Ovary (tissue), 9 donors: Measurements from ENCODE around the gene HDAC11. TPM values are rescaled to one million over a fixed set of nuclear protein-coding genes. Genes with fewer than 3 reads are reported as not detected.

Experiments used
- DNase-seq, 5 donors: peaks; one replicate each; pipeline ENCODE4 v3.0.0-alpha.2; 2019 to 2020
- H3K27ac ChIP-seq, 2 donors: fragments of 200-600 bp; one replicate each; pipeline versions ENCODE4 v1.5.1 to v1.8.0; 2019 to 2022
- H3K27me3 ChIP-seq: fragments of 200-600 bp; one replicate; pipeline ENCODE4 v1.8.0; 2022
- H3K36me3 ChIP-seq: fragments of 200-600 bp; sonication (generic); one replicate; pipeline ENCODE4 v1.5.1; 2019
- H3K4me1 ChIP-seq: one replicate; pipeline ENCODE4 v1.8.1; 2013; ENCODE audit warnings: mild to moderate bottlenecking, moderate library complexity; ENCODE audit not compliant: insufficient read depth
- H3K4me3 ChIP-seq: fragments of 200-600 bp; sonication (generic); one replicate; pipeline ENCODE4 v1.5.1; 2017
- H3K9me3 ChIP-seq, 2 donors: fragments of 200-600 bp in 1 of 2; sonication (generic) in 1 of 2; one replicate each; pipeline versions ENCODE4 v1.5.1 to v1.8.1; 2013 to 2019; ENCODE audit warnings: mild to moderate bottlenecking in 1 of 2, moderate library complexity in 1 of 2
- EP300 ChIP-seq: sonication (generic); formaldehyde crosslinking; IDR thresholded peaks from one replicate; pipeline ENCODE4 v1.6.1; 2017; ENCODE audit warnings: antibody characterized with exemption
- POLR2A ChIP-seq: fragments of 450-650 bp; IDR thresholded peaks from one replicate; pipeline ENCODE4 v1.6.1; 2017; ENCODE audit warnings: antibody characterized with exemption, mild to moderate bottlenecking, moderate library complexity
- WGBS, 3 donors: extraction: QIAGEN DNeasy Blood & Tissue Kit in 1 of 3; methylation state at CpG; one replicate each; pipeline versions ENCODE4 v1.1.5 to v1.1.7; 2013 to 2017; 5-methylcytosine and 5-hydroxymethylcytosine counted together
- intact Hi-C, 4 donors: fragments of 100-400 bp; cut with DNase I; formaldehyde crosslinking; loops; one replicate each; pipeline versions ENCODE4 v1.11.0 to v1.15.1; 2022 to 2023
- polyA plus RNA-seq, 2 donors: library from polyadenylated mRNA; stranded (reverse); fragments of 200-250 nt in 1 of 2; fragments of 350-450 nt in 1 of 2; fragmentation: Illumina TruSeq in 1 of 2; extraction: RNeasy Lipid Tissue Mini Kit (QIAGEN cat#74804) in 1 of 2; gene quantifications; one replicate each; pipeline ENCODE4 v1.2.3, GENCODE V29; 2013 to 2014
- total RNA-seq, 7 donors: library from RNA; depleted of rRNA in 2 of 7; stranded (reverse); fragments of >200 nt in 2 of 7; fragmentation: NEBNext Ultra II Directional in 3 of 7; extraction: Animal tissue kit (Norgen Biotek cat#: 25700) in 3 of 7; gene quantifications; one replicate each; pipeline versions ENCODE4 v1.1.0 to v1.2.4, GENCODE V29; 2016 to 2023
- TF ChIP-seq, protein P1 (sequence below), 3 donors: fragments of 450-650 bp in 2 of 3; fragments of 200-600 bp in 1 of 3; IDR thresholded peaks; one replicate each; pipeline versions ENCODE4 v1.5.1 to v1.8.0; 2016 to 2022; ENCODE audit warnings: antibody characterized with exemption in 3 of 3, mild to moderate bottlenecking in 1 of 3
- donor health status: DM: no; HTN: no; CAD: no; lungs with moderate emphysema.
- donor health status: DM: no; HTN: no; CAD: no.
- donor health status: Bipolar disorder and iron deficiency.
- donor health status: DM: yes; HTN: yes; CAD: no.
- donor health status: DM: no; HTN: no; CAD: no.
- donor health status: DM: yes; HTN: yes; CAD: no.

The HDAC11 gene
- total and polyA plus RNA-seq, 9 donors = 6.4 to 27.1 (median 19.6) TPM

DNA sequence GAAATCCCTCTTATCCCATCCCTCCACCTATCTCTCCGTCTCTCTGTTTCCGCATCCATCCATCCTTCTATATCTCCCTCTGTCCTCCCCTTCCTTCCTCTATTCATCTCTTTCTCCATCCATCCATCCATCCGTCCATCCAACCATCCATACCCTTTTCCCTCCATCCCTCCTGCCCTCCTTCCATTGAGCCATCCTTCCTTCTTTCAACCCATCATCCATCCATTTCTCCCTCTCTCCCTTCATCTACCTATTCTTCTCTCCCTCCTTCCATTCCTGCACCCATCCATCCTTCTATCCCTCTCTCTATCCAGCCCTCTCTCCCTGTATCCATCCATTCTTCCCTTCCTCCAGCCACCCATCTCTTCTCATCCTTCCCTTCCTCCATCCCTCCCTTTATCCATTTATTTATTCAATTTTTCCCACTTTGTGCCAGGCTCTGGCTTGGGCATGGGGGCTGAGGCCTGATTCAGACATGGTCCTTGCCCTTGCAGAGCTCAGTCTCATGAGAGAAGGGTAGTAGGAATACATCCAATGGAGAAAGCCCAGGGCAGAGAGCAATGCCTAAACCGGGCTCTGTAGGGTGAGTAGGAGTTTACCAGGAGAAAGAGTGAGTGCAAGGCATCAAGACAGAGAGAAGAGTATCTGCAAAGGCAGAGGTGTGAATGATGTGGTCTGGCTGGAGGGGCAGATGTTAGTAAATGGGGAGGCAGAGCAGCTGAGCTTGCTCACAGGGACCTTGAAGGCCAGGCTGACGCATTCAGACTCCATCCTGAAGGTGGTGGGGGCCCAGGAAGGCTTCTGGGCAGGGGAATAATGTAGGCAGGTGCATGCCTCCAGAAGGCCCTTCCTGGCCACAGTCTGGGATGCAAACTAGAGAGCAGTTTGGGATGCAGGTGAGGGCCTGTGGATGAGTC lies 49.3 kb downstream of the HDAC11 start:
- Histone ChIP-seq H3K9me3 (no peaks in the 10 kb centered on the region), H3K27ac (no peak overlapping the region), H3K27me3 (no peaks in the 10 kb centered on the region), H3K4me3 (no peak overlapping the region), H3K4me1 (no peaks in the 10 kb centered on the region), H3K36me3 (no peaks in the 10 kb centered on the region)
- intact Hi-C loops = no loop called here
- DNase-seq = no peak
- TF ChIP-seq POLR2A (no peak), EP300 (no peak)
- TF ChIP-seq, protein P1, sequence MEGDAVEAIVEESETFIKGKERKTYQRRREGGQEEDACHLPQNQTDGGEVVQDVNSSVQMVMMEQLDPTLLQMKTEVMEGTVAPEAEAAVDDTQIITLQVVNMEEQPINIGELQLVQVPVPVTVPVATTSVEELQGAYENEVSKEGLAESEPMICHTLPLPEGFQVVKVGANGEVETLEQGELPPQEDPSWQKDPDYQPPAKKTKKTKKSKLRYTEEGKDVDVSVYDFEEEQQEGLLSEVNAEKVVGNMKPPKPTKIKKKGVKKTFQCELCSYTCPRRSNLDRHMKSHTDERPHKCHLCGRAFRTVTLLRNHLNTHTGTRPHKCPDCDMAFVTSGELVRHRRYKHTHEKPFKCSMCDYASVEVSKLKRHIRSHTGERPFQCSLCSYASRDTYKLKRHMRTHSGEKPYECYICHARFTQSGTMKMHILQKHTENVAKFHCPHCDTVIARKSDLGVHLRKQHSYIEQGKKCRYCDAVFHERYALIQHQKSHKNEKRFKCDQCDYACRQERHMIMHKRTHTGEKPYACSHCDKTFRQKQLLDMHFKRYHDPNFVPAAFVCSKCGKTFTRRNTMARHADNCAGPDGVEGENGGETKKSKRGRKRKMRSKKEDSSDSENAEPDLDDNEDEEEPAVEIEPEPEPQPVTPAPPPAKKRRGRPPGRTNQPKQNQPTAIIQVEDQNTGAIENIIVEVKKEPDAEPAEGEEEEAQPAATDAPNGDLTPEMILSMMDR (IDR thresholded peaks at IDR 0.05) = no peak
- WGBS, 3 donors = 79 to 84% (median 80%) methylated on average over 5 of the region's 5 CpGs

DNA sequence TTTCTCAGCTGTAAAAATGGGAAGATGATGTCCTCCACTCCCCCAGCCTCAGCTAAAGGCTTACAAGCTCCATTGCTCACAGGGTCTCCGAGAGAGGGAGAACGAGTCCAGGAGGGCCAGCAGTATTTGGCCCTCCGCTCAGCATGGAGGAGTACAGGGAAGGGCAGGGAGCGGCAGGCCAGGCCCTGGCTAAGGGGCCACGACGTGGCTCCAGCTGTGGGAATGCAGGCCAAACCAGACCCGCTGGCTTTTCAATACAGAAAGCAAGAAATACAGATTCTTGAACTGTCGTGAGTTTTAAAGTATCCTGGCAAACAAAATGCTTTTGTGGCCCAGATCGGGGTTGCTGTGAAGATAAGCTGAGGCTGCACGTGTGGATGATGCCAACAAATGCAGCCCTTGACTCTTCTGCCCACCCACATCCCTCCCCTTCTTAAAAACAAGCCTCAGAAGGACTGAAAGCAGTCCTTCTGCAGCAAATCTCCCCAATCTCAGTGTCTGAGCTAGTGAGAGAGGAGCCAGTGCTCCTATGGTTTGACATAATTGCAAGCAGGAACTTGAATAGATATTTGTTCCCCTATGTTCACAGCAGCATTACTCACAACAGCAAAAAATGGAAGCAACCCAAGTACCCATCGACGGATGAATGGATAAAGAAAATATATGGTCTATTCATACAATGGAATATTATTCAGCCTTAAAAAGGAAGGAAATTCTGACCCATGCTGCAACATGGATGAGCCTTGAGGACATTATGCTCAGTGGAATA lies 50.3 kb downstream of the HDAC11 start:
- H3K4me1 ChIP-seq = no peaks in the 10 kb centered on the region
- H3K9me3 ChIP-seq = no peaks in the 10 kb centered on the region
- DNase-seq = no peak
- H3K4me3 ChIP-seq = no peak overlapping the region
- WGBS, 3 donors = 38 to 65% (median 56%) methylated on average over 12 of the region's 12 CpGs
- no peak overlapping the region for H3K27ac ChIP-seq
- intact Hi-C loops = no loop called here
- H3K27me3 ChIP-seq = no peaks in the 10 kb centered on the region
- no peaks in the 10 kb centered on the region for H3K36me3 ChIP-seq
- TF ChIP-seq, protein P1 (IDR thresholded peaks at IDR 0.05) = no peak
- no peak for TF ChIP-seq POLR2A
- TF ChIP-seq EP300 = no peak

DNA sequence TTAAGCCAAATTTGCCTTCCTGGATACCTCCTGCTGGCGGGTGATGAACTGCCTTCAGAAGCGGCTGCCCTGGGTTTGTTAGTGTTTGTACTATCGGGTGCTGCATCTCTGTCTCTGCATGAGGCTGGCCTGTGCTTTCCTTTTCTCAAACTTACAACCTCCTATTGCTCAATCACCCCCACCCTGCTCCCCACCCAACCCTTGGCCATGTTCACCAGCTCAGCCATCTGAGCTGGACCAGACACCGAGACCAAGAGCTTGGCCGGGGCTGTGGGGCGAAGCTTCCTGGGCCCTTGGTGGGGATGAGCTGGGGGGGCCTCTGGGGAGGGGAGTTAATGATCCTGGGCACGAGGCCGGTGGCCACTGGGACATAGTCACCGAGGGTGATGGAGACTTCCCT lies 52.0 kb downstream of the HDAC11 start:
- DNase-seq = no peak
- intact Hi-C loops = no loop called here
- Histone ChIP-seq H3K4me1 (no peaks in the 10 kb centered on the region), H3K9me3 (no peaks in the 10 kb centered on the region), H3K27me3 (no peaks in the 10 kb centered on the region), H3K36me3 (no peaks in the 10 kb centered on the region), H3K27ac (no peak overlapping the region), H3K4me3 (no peak overlapping the region)
- WGBS, 3 donors = 69 to 79% (median 77%) methylated on average over 9 of the region's 9 CpGs
- TF ChIP-seq, protein P1 (IDR thresholded peaks at IDR 0.05) = no peak
- TF ChIP-seq EP300 = no peak
- no peak for TF ChIP-seq POLR2A

DNA sequence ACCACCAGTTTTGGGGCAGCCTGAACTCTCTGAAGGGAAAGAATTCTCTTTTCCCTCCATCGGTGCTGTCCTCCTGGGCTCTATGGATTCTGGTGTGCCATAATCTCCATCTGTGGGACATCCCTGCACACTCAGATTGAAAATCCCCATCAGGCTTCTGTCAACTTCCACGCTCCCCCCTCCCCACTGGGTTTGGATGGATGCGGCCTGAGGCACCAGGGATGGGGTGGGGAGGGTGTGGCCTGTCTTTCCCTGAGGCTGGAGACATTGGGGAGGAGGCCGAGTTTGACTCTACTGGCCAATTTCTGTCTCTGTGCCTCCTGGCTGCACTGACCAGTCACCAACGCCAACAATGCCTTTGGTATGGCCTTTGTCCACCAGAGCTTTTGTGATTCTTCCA lies 52.5 kb downstream of the HDAC11 start:
- intact Hi-C loops = no loop called here
- Histone ChIP-seq H3K27me3 (no peaks in the 10 kb centered on the region), H3K27ac (no peak overlapping the region), H3K9me3 (no peaks in the 10 kb centered on the region), H3K4me1 (no peaks in the 10 kb centered on the region), H3K4me3 (no peak overlapping the region), H3K36me3 (no peaks in the 10 kb centered on the region)
- TF ChIP-seq, protein P1 (IDR thresholded peaks at IDR 0.05) = no peak
- no peak for TF ChIP-seq POLR2A
- TF ChIP-seq EP300 = no peak
- DNase-seq = no peak
- WGBS, 3 donors = 87 to 94% (median 88%) methylated on average over 5 of the region's 5 CpGs
